OCI-LY1 (cell line): ENCODE results near the gene LATS2.

Source experiments
- CTCF ChIP-seq: fragments of 200-600 bp; sonication (generic), shearing (Covaris generic); IDR thresholded peaks from 2 replicates; pipeline ENCODE4 v1.5.1; 2017; ENCODE audit warnings: mild to moderate bottlenecking, antibody characterized with exemption, low read length, moderate library complexity, mixed read lengths
- EZH2 ChIP-seq: fragments of 200-600 bp; sonication (generic), shearing (Covaris generic); IDR thresholded peaks from 2 replicates; pipeline ENCODE4 v1.8.0; 2017; ENCODE audit warnings: borderline replicate concordance, mixed run types, mild to moderate bottlenecking, antibody characterized with exemption, low read length, moderate library complexity, mixed read lengths

- TF ChIP-seq CTCF (no peak), EZH2 (no peak)
Observed at GRCh38 chr13:21011378-21011777, 50.0 kb downstream of the LATS2 start.
